Astrocyte (in vitro differentiated cells and primary cell): Measurements from ENCODE around the gene TUBA1A. TPM values are rescaled to one million over a fixed set of nuclear protein-coding genes. Genes with fewer than 3 reads are reported as not detected.
A peak's percentile ranks its signal among the peaks of the same experiment; 100 is the strongest.
"Not testable (repeated sequence)": the region's sequence is repeated elsewhere in the genome, so short reads cannot be mapped to it uniquely, and the experiment has no call there.

Experiments
- DNase-seq: peaks from one replicate; pipeline ENCODE4 v3.0.0-alpha.2; 2010; ENCODE audit warnings: low read depth
- FAIRE-seq: peaks from 2 replicates; lab custom pipeline; 2011; peaks lifted over from hg19 to GRCh38; lab: Jason Lieb, UNC
- H2AFZ ChIP-seq: 2 replicates; pipeline ENCODE4 v1.6.0; 2012; ENCODE audit warnings: low read depth, low read length, inconsistent platforms
- H3K27ac ChIP-seq: 2 replicates; pipeline ENCODE4 v1.5.1; 2011; ENCODE audit warnings: low read depth, low read length, inconsistent platforms
- H3K27me3 ChIP-seq: 2 replicates; pipeline ENCODE4 v1.6.0; 2011; ENCODE audit warnings: low read length, inconsistent platforms; ENCODE audit not compliant: insufficient read depth
- H3K36me3 ChIP-seq: 2 replicates; pipeline ENCODE4 v1.5.1; 2011; ENCODE audit warnings: low read length, inconsistent platforms; ENCODE audit not compliant: insufficient read depth
- H3K4me1 ChIP-seq: 2 replicates; pipeline ENCODE4 v1.5.1; 2011; ENCODE audit warnings: low read length, inconsistent platforms; ENCODE audit not compliant: insufficient read depth
- H3K4me2 ChIP-seq: 2 replicates; pipeline ENCODE4 v1.6.0; 2012; ENCODE audit warnings: low read length, inconsistent platforms
- H3K4me3 ChIP-seq: 2 replicates; pipeline ENCODE4 v1.5.1; 2011; ENCODE audit warnings: low read depth, mild to moderate bottlenecking, low read length, inconsistent platforms; ENCODE audit not compliant: insufficient read depth
- H3K79me2 ChIP-seq: 2 replicates; pipeline ENCODE4 v1.6.0; 2012; ENCODE audit warnings: mild to moderate bottlenecking, low read length, inconsistent platforms; ENCODE audit not compliant: insufficient read depth
- H3K9ac ChIP-seq: 2 replicates; pipeline ENCODE4 v1.6.0; 2012; ENCODE audit warnings: mild to moderate bottlenecking, low read length, inconsistent platforms
- H3K9me3 ChIP-seq: 2 replicates; pipeline ENCODE4 v1.5.1; 2012; ENCODE audit warnings: low read depth, mild to moderate bottlenecking, low read length, inconsistent platforms; ENCODE audit not compliant: insufficient read depth
- H4K20me1 ChIP-seq: 2 replicates; pipeline ENCODE4 v1.6.0; 2012; ENCODE audit warnings: low read length, inconsistent platforms; ENCODE audit not compliant: insufficient read depth
- H3K27ac Mint-ChIP-seq: one replicate; pipeline ENCODE4 v1.8.0; 2021; ENCODE audit warnings: mild to moderate bottlenecking, mixed read lengths; ENCODE audit not compliant: unreplicated experiment
- H3K27me3 Mint-ChIP-seq: one replicate; pipeline ENCODE4 v1.8.0; 2021; ENCODE audit warnings: low read depth, mixed read lengths; ENCODE audit not compliant: unreplicated experiment
- H3K36me3 Mint-ChIP-seq: one replicate; pipeline ENCODE4 v1.8.0; 2021; ENCODE audit warnings: low read depth, mixed read lengths; ENCODE audit not compliant: unreplicated experiment
- H3K4me1 Mint-ChIP-seq: one replicate; pipeline ENCODE4 v1.8.0; 2021; ENCODE audit warnings: low read depth, mixed read lengths; ENCODE audit not compliant: unreplicated experiment
- H3K4me3 Mint-ChIP-seq: one replicate; pipeline ENCODE4 v1.8.0; 2021; ENCODE audit warnings: mild to moderate bottlenecking, moderate library complexity, mixed read lengths; ENCODE audit not compliant: unreplicated experiment
- H3K9me3 Mint-ChIP-seq: one replicate; pipeline ENCODE4 v1.8.0; 2021; ENCODE audit warnings: mild to moderate bottlenecking, mixed read lengths; ENCODE audit not compliant: unreplicated experiment
- EZH2 ChIP-seq: IDR thresholded peaks from 2 replicates; pipeline ENCODE4 v1.6.1; 2012; ENCODE audit warnings: mild to moderate bottlenecking, low read length, inconsistent platforms; ENCODE audit not compliant: insufficient read depth
- total RNA-seq: library from RNA; stranded (reverse); gene quantifications from 2 replicates; pipeline ENCODE4 v1.2.1, GENCODE V29; 2021
- TF ChIP-seq, protein P1 (sequence below): IDR thresholded peaks from 2 replicates; pipeline ENCODE4 v1.5.1; 2011; ENCODE audit warnings: low read depth, mild to moderate bottlenecking, inconsistent platforms, low read length, moderate library complexity; ENCODE audit not compliant: insufficient read depth

TUBA1A gene
- total RNA-seq, 1 donor from 2014 or later, result 932 TPM

DNA sequence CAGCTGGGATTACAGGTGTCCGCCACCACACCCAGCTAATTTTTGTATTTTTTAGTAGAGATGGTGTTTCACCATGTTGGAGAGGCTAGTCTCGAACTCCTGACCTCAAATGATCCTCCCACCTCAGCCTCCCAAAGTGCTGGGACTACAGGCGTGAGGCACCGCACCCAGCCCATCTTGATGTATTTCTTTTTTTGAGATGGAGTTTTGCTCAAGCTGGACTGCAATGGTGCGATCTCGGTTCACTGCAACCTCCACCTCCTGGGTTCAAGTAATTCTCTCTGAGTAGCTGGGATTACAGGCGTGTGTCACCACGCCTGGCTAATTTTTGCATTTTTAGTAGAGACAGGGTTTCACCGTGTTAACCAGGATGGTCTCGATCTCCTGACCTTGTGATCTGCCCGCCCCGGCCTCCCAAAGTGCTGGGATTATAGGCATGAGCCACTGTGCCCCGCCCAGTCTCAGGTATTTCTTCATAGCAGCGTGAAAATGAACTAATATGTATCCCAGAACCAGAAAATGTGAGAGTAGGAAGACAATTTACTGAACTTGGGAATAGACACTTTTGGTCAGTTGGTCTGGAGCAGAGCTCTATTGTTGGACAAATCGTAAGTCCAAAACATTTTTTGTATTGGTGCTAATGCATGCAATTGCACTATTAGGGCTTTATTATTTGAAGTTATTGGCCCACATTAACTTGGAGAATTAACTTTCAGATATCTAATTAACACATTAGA is 5.5 kb downstream of the TUBA1A start:
- DNase-seq, result peak; percentile 33
- not testable (repeated sequence) for H3K4me3 ChIP-seq, FAIRE-seq, H3K4me2 ChIP-seq, H3K9me3 ChIP-seq, H3K4me1 ChIP-seq, H3K27me3 ChIP-seq, H3K9me3 Mint-ChIP-seq, H3K27ac ChIP-seq, H2AFZ ChIP-seq, H3K27me3 Mint-ChIP-seq, H3K9ac ChIP-seq
- peaks cover 29% of the 10 kb centered on the region for H3K79me2 ChIP-seq
- Mint-ChIP-seq H3K4me1 (peaks cover 17% of the 10 kb centered on the region), H3K4me3 (peak overlapping the region; percentile 57), H3K36me3 (peaks cover 15% of the 10 kb centered on the region), H3K27ac (peak overlapping the region; percentile 5)
- peaks cover 51% of the 10 kb centered on the region for H4K20me1 ChIP-seq
- H3K36me3 ChIP-seq, result peaks cover 21% of the 10 kb centered on the region

DNA sequence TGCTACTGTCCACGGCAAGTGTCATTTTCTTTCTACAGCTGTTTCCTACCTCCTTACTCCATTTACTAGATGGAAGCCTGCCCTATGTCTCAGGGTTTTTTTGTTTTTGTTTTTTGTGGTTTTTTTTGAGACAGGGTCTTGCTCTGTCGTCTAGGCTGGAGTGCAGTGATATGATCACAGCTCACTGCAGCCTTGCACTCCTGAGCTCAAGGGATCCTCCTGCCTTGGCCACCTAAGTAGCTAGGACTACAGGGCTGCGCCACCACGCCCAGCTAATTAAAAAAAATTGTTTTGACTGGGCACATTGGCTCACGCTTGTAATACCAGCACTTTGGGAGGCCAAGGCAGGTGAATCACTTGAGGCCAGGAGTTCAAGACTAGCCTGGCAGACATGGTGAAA is 14.7 kb downstream of the TUBA1A start:
- H3K27me3 ChIP-seq, result no peaks in the 10 kb centered on the region
- no peak overlapping the region for H3K4me2 ChIP-seq
- Mint-ChIP-seq H3K4me1 (no peaks in the 10 kb centered on the region), H3K36me3 (no peaks in the 10 kb centered on the region), H3K27ac (no peak overlapping the region), H3K4me3 (no peak overlapping the region), H3K9me3 (peaks cover 6% of the 10 kb centered on the region), H3K27me3 (no peaks in the 10 kb centered on the region)
- no peaks in the 10 kb centered on the region for H4K20me1 ChIP-seq
- H3K27ac ChIP-seq, result no peak overlapping the region
- FAIRE-seq (no peak), DNase-seq (no peak)
- no peaks in the 10 kb centered on the region for H3K9me3 ChIP-seq
- no peak overlapping the region for H2AFZ ChIP-seq
- H3K4me1 ChIP-seq, result no peaks in the 10 kb centered on the region
- no peaks in the 10 kb centered on the region for H3K79me2 ChIP-seq
- TF ChIP-seq EZH2, result no peak
- TF ChIP-seq, protein P1, sequence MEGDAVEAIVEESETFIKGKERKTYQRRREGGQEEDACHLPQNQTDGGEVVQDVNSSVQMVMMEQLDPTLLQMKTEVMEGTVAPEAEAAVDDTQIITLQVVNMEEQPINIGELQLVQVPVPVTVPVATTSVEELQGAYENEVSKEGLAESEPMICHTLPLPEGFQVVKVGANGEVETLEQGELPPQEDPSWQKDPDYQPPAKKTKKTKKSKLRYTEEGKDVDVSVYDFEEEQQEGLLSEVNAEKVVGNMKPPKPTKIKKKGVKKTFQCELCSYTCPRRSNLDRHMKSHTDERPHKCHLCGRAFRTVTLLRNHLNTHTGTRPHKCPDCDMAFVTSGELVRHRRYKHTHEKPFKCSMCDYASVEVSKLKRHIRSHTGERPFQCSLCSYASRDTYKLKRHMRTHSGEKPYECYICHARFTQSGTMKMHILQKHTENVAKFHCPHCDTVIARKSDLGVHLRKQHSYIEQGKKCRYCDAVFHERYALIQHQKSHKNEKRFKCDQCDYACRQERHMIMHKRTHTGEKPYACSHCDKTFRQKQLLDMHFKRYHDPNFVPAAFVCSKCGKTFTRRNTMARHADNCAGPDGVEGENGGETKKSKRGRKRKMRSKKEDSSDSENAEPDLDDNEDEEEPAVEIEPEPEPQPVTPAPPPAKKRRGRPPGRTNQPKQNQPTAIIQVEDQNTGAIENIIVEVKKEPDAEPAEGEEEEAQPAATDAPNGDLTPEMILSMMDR, result no peak
- no peak overlapping the region for H3K9ac ChIP-seq
- H3K36me3 ChIP-seq, result no peaks in the 10 kb centered on the region
- no peak overlapping the region for H3K4me3 ChIP-seq

DNA sequence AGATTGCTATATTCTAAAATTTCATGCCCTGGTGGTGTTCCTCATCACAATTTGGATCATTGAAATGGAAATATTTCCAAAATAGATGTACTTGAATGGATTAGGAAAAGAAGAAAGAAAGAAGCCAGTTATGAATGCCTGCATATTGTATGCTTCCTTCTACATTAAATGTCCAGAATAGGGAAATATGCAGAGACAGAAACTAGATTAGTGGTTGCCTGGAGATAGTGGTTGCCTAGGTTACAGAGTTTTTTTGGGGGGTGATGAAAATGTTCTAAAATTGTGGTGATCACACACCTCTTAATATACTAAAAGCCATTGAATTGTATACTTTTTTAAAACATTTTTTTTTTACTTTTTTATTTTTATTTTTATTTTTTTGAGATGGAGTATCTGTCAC is 18.0 kb downstream of the TUBA1A start:
- FAIRE-seq, result no peak
- no peak overlapping the region for H3K4me3 Mint-ChIP-seq
- H3K9me3 Mint-ChIP-seq, result no peaks in the 10 kb centered on the region
- no peak overlapping the region for H2AFZ ChIP-seq
- no peaks in the 10 kb centered on the region for H3K36me3 ChIP-seq
- H3K9me3 ChIP-seq, result no peaks in the 10 kb centered on the region
- no peak overlapping the region for H3K4me2 ChIP-seq
- no peak overlapping the region for H3K4me3 ChIP-seq
- peaks cover 4% of the 10 kb centered on the region for H3K36me3 Mint-ChIP-seq
- no peak for DNase-seq
- no peaks in the 10 kb centered on the region for H3K27me3 ChIP-seq
- TF ChIP-seq, protein P1, result no peak
- TF ChIP-seq EZH2, result no peak
- H3K27ac Mint-ChIP-seq, result no peak overlapping the region
- H3K4me1 Mint-ChIP-seq, result no peaks in the 10 kb centered on the region
- H3K27ac ChIP-seq, result no peak overlapping the region
- no peaks in the 10 kb centered on the region for H3K79me2 ChIP-seq
- H3K4me1 ChIP-seq, result no peaks in the 10 kb centered on the region
- H4K20me1 ChIP-seq, result no peaks in the 10 kb centered on the region
- H3K9ac ChIP-seq, result no peak overlapping the region
- peaks cover 10% of the 10 kb centered on the region for H3K27me3 Mint-ChIP-seq
